Ishikawa (cell line): ENCODE data around the gene VEPH1.

Experiments
- CEBPB ChIP-seq: IDR thresholded peaks from 2 replicates; pipeline ENCODE4 v1.6.1; 2012
- CREB1 ChIP-seq: IDR thresholded peaks from 2 replicates; pipeline ENCODE4 v1.6.1; 2012; ENCODE audit warnings: low read depth
- EGR1 ChIP-seq: IDR thresholded peaks from 2 replicates; pipeline ENCODE4 v1.6.1; 2012
- EP300 ChIP-seq: IDR thresholded peaks from 2 replicates; pipeline ENCODE4 v1.6.1; 2012; ENCODE audit warnings: borderline replicate concordance
- FOXM1 ChIP-seq: IDR thresholded peaks from 2 replicates; pipeline ENCODE4 v1.6.1; 2012; ENCODE audit warnings: low read depth, borderline replicate concordance
- NFIC ChIP-seq: IDR thresholded peaks from 2 replicates; pipeline ENCODE4 v1.6.1; 2012
- RAD21 ChIP-seq: IDR thresholded peaks from 2 replicates; pipeline ENCODE4 v1.6.1; 2012; ENCODE audit warnings: low read depth
- TAF1 ChIP-seq: IDR thresholded peaks from 2 replicates; pipeline ENCODE4 v1.6.1; 2012; ENCODE audit warnings: low read depth, mild to moderate bottlenecking
- TCF12 ChIP-seq: IDR thresholded peaks from 2 replicates; pipeline ENCODE4 v1.6.1; 2012; ENCODE audit warnings: low read depth
- TEAD4 ChIP-seq: IDR thresholded peaks from 2 replicates; pipeline ENCODE4 v1.6.1; 2012
- YY1 ChIP-seq: IDR thresholded peaks from 2 replicates; pipeline ENCODE4 v1.6.1; 2012; ENCODE audit warnings: low read depth
- ZBTB7A ChIP-seq: IDR thresholded peaks from 2 replicates; pipeline ENCODE4 v1.6.1; 2012; ENCODE audit warnings: low read depth
- TF ChIP-seq, protein P1 (sequence below): IDR thresholded peaks from 2 replicates; pipeline ENCODE4 v1.6.1; 2012; ENCODE audit warnings: low read depth, mild to moderate bottlenecking
- TF ChIP-seq, protein P2 (sequence below): IDR thresholded peaks from 2 replicates; pipeline ENCODE4 v1.6.1; 2012
- TF ChIP-seq, protein P3 (sequence below): IDR thresholded peaks from 2 replicates; pipeline ENCODE4 v1.6.1; 2012

VEPH1 gene

DNA sequence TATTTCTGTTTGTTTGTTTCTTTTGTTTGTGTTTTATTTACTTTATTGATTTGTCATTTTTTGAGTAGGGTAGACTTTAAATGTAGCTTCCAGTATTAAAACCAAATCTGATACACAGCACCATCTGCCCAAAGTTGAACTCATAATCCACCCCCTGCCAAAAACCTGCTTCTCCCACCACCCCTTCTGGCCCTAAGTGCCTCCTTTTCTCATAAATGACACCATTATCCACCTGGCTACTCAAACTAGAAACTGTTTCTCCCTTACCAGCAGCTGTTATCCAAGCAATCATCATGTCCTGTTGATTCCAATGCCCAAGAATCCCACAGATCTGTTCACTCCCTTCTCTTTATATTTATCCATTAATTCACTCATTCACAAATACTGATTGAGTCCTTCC, 88.4 kb downstream of the VEPH1 start:
- TF ChIP-seq RAD21 (no peak), NFIC (no peak)
- TF ChIP-seq, protein P1, sequence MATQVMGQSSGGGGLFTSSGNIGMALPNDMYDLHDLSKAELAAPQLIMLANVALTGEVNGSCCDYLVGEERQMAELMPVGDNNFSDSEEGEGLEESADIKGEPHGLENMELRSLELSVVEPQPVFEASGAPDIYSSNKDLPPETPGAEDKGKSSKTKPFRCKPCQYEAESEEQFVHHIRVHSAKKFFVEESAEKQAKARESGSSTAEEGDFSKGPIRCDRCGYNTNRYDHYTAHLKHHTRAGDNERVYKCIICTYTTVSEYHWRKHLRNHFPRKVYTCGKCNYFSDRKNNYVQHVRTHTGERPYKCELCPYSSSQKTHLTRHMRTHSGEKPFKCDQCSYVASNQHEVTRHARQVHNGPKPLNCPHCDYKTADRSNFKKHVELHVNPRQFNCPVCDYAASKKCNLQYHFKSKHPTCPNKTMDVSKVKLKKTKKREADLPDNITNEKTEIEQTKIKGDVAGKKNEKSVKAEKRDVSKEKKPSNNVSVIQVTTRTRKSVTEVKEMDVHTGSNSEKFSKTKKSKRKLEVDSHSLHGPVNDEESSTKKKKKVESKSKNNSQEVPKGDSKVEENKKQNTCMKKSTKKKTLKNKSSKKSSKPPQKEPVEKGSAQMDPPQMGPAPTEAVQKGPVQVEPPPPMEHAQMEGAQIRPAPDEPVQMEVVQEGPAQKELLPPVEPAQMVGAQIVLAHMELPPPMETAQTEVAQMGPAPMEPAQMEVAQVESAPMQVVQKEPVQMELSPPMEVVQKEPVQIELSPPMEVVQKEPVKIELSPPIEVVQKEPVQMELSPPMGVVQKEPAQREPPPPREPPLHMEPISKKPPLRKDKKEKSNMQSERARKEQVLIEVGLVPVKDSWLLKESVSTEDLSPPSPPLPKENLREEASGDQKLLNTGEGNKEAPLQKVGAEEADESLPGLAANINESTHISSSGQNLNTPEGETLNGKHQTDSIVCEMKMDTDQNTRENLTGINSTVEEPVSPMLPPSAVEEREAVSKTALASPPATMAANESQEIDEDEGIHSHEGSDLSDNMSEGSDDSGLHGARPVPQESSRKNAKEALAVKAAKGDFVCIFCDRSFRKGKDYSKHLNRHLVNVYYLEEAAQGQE = no peak

DNA sequence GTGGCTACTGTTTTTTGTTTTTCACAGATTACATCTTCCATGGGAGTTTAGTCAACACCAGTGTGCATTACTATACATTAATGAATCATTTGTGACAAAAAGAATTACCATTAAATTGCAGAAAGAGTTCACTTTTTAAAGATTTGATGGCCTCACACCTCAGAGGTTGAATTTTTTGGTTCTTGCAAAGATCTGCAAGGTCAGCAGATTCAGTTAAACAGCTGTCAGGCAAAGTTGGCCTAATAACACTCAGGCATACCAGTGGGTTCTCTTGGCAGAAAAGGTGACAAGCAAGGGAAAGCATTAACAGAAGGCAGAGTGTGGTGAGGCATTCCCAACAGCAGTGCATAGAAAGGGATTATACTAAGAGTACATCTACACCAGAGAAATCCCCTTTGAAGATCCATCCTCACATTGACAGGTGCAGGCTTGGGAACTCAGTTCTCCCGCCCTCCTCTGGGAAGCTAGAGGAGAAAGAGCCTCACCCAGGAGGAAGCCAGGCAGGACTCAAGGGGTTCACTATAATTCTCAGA, 90.8 kb downstream of the VEPH1 start:
- TF ChIP-seq EGR1 (no peak), EP300 (no peak), CREB1 (no peak), YY1 (no peak), FOXM1 (no peak), TAF1 (no peak), ZBTB7A (no peak), TCF12 (no peak), CEBPB (no peak), TEAD4 (no peak), RAD21 (no peak), NFIC (no peak)
- TF ChIP-seq, protein P2, sequence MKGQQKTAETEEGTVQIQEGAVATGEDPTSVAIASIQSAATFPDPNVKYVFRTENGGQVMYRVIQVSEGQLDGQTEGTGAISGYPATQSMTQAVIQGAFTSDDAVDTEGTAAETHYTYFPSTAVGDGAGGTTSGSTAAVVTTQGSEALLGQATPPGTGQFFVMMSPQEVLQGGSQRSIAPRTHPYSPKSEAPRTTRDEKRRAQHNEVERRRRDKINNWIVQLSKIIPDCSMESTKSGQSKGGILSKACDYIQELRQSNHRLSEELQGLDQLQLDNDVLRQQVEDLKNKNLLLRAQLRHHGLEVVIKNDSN = no peak
- TF ChIP-seq, protein P3, sequence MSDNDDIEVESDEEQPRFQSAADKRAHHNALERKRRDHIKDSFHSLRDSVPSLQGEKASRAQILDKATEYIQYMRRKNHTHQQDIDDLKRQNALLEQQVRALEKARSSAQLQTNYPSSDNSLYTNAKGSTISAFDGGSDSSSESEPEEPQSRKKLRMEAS = no peak
- TF ChIP-seq, protein P1 = no peak

DNA sequence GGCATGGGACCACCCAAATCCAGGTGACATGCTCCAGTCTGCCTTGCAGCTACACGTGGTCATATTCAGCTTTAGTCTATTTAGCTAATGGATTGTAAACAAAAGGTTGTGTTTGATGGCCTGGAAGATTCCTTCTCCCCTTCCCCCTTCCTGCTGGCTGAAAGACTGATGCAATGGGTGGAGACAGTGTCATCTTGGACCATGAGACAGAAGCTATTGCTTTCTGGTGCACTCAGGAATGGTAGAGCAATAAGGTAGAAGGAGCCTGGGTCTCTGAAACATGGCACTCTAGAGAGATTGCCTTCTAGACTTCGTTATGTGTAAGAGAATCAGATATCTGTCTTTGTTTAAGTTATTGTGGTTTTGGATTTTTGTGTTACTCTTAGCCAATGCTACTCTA, 92.3 kb downstream of the VEPH1 start:
- TF ChIP-seq EGR1 (no peak), CEBPB (no peak), ZBTB7A (no peak), CREB1 (no peak), TAF1 (no peak), TEAD4 (no peak), RAD21 (no peak)
- TF ChIP-seq, protein P2 = no peak
- TF ChIP-seq, protein P1 = no peak
- TF ChIP-seq, protein P3 = no peak

DNA sequence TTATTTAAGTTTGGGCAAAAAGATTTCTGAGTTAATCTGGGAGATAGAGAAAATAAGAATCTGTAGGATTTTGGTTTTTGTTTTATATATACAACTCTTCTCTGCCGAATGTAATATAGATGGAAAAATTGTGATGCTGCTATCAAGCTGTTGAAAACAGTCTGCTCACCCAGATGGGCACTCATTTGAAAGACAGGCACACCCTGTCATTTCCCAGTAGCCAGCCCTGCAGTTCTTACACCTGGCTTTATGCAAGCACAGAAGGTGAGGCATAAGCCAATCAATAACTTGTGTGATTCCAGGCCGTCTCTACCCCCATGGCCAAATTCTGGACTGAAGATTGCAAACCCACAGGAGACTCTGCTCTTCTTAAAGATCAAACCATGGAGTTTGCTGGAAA, 93.7 kb downstream of the VEPH1 start:
- TF ChIP-seq, protein P1 = no peak
- TF ChIP-seq EGR1 = no peak
